Fibroblast of pulmonary artery (primary cell): ENCODE measurements around the gene TRIM62.
A peak's percentile ranks its signal among the peaks of the same experiment; 100 is the strongest.

ENCODE experiments used
- DNase-seq: peaks from one replicate; pipeline ENCODE4 v3.0.0-alpha.2; 2010; ENCODE audit warnings: low read depth
- H3K4me3 ChIP-seq: replicated peaks from 2 replicates; pipeline ENCODE4 v1.5.1; 2011; ENCODE audit warnings: low read depth, mild to moderate bottlenecking, control low read depth, low read length, moderate library complexity
- TF ChIP-seq, protein P1 (sequence below): IDR thresholded peaks from 2 replicates; pipeline ENCODE4 v1.5.1; 2011; ENCODE audit warnings: mild to moderate bottlenecking, control low read depth, low read length, inconsistent platforms; ENCODE audit errors: missing control alignments

Gene TRIM62

GRCh38 chr1:33176362-33176850 is 5.4 kb downstream of the TRIM62 start:
- TF ChIP-seq, protein P1, sequence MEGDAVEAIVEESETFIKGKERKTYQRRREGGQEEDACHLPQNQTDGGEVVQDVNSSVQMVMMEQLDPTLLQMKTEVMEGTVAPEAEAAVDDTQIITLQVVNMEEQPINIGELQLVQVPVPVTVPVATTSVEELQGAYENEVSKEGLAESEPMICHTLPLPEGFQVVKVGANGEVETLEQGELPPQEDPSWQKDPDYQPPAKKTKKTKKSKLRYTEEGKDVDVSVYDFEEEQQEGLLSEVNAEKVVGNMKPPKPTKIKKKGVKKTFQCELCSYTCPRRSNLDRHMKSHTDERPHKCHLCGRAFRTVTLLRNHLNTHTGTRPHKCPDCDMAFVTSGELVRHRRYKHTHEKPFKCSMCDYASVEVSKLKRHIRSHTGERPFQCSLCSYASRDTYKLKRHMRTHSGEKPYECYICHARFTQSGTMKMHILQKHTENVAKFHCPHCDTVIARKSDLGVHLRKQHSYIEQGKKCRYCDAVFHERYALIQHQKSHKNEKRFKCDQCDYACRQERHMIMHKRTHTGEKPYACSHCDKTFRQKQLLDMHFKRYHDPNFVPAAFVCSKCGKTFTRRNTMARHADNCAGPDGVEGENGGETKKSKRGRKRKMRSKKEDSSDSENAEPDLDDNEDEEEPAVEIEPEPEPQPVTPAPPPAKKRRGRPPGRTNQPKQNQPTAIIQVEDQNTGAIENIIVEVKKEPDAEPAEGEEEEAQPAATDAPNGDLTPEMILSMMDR, result no peak
- peak; percentile 31 for DNase-seq
- H3K4me3 ChIP-seq, result no peak overlapping the region

GRCh38 chr1:33175865-33176264 is 6.0 kb downstream of the TRIM62 start:
- TF ChIP-seq, protein P1, result no peak
- DNase-seq, result no peak

GRCh38 chr1:33173091-33173490 is 8.8 kb downstream of the TRIM62 start:
- TF ChIP-seq, protein P1, result no peak
- no peak for DNase-seq
- no peak overlapping the region for H3K4me3 ChIP-seq

More at GRCh38 chr1:33175865-33176264, 6.0 kb downstream of the TRIM62 start:
- no peak overlapping the region for H3K4me3 ChIP-seq

DNA sequence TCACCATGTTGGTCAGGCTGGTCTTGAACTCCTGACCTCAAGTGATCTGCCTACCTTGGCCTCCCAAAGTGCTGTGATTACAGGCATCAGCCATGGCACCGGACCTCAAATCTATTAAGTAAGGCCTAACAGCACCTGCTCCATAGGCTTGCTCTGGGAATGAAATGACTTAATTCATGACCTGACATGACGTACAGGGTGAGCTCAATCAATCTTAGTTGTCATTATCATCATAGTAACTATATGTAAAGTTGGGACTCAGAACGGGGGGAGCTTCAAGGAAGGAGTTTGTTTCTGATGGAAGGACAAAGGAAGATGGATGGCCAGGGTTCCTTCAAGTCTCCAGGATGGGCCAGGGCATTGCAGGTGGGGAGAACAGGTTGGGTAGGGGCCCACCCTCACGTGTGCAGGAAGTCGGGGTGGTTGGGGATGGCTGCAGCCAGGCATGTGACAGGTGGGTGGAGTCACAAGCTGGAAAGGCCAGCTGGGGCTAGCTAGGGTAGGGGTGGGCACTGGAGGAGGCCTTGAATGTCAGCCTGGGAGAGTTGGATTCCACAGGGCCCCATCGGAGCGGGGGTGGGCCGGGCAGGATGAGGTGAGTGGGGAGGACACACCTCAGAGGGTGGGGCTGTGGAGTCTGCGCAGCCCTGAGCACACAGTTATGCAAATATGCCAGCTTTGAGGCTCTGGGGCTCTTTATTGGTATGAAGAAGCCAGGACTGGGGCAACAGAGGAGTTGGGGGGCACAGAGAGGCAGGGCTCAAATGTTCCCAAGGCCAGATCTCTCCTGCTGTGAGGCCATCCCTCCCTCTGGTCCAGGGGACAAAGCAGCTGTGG is 9.6 kb downstream of the TRIM62 start:
- TF ChIP-seq, protein P1, result no peak
- no peak for DNase-seq
- H3K4me3 ChIP-seq, result no peak overlapping the region

GRCh38 chr1:33170351-33171274 is 11.2 kb downstream of the TRIM62 start:
- DNase-seq, result no peak
- TF ChIP-seq, protein P1, result no peak
- H3K4me3 ChIP-seq, result no peak overlapping the region

- H3K4me3 ChIP-seq, result no peak overlapping the region
- peak; percentile 20 for DNase-seq
- TF ChIP-seq, protein P1, result no peak
These were observed 12.4 kb downstream of the TRIM62 start for GRCh38 chr1:33169290-33170055.
